LNCaP clone FGC (cell line): ENCODE results near the gene ARL6IP6.
A peak's percentile ranks its signal among the peaks of the same experiment; 100 is the strongest.

Experiments used
- DNase-seq: peaks from one replicate; pipeline ENCODE4 v3.0.0-alpha.2; 2011; ENCODE audit warnings: low read depth
- H3K4me3 ChIP-seq: 2 replicates; pipeline ENCODE4 v1.5.1; 2011; ENCODE audit warnings: mild to moderate bottlenecking, low read depth, low read length, control low read depth
- TF ChIP-seq, protein P1 (sequence below): IDR thresholded peaks from 2 replicates; pipeline ENCODE4 v1.5.1; 2012; ENCODE audit warnings: mild to moderate bottlenecking; ENCODE audit not compliant: control insufficient read depth, insufficient read depth; ENCODE audit errors: extremely low read depth

The ARL6IP6 gene

DNA sequence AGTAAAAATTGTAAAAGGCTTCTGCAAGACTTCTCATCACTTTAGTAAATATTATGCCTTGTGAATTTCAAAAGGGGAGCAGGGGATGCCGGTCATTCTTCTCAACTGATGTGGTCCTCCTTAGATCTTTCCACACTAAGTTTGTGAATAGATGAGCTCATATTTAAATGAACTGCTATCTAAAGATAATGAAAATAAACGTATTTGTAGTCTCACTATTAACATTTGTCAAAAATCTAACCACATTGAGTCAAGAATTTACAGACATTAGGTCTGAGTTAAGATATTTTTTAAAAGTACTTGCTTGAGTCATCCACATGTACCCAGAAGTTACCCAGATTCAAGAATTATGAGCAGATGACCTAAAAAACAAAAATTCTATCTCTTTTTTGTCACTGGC lies 7.7 kb upstream of the ARL6IP6 start:
- H3K4me3 ChIP-seq, result no peak overlapping the region
- DNase-seq, result no peak
- TF ChIP-seq, protein P1, sequence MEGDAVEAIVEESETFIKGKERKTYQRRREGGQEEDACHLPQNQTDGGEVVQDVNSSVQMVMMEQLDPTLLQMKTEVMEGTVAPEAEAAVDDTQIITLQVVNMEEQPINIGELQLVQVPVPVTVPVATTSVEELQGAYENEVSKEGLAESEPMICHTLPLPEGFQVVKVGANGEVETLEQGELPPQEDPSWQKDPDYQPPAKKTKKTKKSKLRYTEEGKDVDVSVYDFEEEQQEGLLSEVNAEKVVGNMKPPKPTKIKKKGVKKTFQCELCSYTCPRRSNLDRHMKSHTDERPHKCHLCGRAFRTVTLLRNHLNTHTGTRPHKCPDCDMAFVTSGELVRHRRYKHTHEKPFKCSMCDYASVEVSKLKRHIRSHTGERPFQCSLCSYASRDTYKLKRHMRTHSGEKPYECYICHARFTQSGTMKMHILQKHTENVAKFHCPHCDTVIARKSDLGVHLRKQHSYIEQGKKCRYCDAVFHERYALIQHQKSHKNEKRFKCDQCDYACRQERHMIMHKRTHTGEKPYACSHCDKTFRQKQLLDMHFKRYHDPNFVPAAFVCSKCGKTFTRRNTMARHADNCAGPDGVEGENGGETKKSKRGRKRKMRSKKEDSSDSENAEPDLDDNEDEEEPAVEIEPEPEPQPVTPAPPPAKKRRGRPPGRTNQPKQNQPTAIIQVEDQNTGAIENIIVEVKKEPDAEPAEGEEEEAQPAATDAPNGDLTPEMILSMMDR, result no peak

DNA sequence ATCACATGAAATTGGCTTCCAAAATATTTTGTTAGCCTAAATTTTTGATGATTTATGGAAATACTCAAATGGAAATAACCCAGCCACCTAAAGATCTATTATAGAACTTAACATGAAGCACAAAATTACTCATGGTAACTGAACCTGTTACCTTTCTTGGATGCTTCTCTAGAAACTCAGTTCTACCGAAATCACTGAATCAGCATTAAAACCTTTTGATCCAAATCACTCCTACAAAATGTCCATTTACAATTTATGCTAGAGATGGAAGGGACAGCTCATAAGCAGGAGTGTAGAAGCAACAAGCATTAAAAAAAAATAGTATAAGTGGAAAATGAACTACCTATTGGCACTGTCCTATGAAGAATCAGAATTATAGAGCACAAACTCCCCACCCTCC lies 3.3 kb upstream of the ARL6IP6 start:
- H3K4me3 ChIP-seq, result no peak overlapping the region
- TF ChIP-seq, protein P1, result no peak
- no peak for DNase-seq

DNA sequence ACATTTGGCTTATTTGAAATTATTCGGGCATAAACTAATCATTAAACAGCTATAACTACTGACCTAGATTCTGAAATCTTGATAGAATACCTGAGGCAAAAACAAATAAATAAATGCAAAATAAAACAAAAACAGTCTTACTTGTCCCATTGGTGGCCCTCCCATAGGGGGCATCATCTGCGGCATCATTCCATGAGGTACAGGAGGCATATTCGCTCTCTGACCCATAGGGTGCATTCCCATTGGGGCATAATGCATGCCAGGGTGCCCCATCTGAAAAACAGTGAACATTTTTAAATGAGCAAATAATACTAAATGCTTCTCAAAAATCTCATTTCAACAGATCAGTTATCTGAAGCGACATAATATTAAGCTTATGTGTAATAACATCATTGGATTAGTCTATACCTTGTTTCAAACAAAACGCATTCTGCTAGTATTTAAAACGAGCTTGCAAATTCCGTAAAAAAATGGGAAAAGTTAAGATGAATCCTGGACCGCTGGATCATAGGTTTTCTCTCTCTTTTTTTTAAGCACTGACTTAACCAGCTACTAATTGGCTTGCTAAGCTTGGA lies 2.5 kb upstream of the ARL6IP6 start:
- TF ChIP-seq, protein P1, result peak; percentile 43
- DNase-seq, result no peak
- H3K4me3 ChIP-seq, result peak overlapping the region; percentile 79

DNA sequence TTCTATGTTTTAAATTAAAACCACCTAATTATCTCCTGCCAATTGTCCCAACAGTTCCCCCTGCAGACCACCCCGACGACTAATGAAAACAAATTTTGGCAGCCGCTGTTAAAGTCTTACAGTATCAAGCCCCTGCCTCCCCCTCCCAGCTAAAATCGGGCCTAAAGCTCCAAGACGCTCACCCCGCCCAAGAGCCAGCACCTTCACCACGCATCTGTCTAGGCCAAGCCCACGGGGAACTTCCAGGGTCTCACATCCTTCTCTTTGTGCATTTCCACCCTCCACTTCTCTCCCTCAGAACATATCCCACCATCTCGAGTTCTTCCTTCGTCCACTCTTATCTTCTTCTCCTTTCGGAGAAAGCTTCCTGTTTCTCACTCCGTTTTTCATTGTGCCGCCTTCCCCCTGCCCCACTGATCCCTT lies 1.6 kb upstream of the ARL6IP6 start:
- H3K4me3 ChIP-seq, result peak overlapping the region; percentile 79
- DNase-seq, result no peak
- TF ChIP-seq, protein P1, result no peak

DNA sequence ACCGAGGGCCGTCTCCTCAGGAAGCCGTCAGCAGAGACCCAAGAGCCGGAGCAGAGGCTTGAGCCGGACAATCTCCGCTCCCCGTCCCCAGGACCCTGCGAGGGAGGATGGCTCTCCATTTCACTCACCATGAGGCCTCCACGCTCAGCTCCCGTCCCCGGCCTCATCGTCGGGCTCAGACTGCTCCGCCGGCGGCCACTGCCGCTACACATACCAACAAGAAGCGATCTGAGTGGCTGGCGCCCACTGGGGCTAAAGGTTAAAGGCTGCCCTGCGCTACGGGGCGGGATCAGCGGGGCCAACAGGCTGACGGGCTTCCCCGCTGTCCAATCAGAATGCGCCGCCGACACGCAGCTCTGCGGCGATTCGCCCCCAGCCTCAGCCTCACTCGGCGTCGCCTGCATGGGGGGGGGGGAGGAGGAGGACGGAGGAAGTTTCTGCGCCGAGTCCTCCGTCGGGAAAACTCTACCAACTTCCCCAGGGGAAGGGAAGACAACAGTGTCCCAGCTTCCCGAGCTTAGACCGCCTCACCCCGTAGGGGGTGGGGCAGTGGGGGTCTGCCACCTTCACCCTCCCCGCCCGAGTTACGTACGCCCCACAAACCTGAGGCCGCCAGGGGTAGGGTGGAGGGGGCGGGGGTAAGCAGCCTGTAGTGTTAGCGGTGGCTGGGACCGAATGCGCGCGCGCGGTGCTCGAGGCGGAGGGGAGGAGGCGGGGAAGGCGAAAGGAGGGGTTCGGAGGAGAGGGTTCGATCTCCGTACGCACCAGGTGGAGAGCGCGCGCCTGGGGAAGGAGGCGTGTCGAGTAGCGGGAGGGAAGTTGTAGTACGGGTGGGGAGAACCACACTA lies 968 bp upstream of the ARL6IP6 start, which contains the start of gene PRPF40A:
TSS of gene PRPF40A (minus strand) at position 234 of the 848 bp plus-strand sequence. CDS start at position 212, 22 bp downstream.
- H3K4me3 ChIP-seq, result peak within 1 kb of the TSS; percentile 79
- TF ChIP-seq, protein P1, result no peak
- DNase-seq, result peak; percentile 93

DNA sequence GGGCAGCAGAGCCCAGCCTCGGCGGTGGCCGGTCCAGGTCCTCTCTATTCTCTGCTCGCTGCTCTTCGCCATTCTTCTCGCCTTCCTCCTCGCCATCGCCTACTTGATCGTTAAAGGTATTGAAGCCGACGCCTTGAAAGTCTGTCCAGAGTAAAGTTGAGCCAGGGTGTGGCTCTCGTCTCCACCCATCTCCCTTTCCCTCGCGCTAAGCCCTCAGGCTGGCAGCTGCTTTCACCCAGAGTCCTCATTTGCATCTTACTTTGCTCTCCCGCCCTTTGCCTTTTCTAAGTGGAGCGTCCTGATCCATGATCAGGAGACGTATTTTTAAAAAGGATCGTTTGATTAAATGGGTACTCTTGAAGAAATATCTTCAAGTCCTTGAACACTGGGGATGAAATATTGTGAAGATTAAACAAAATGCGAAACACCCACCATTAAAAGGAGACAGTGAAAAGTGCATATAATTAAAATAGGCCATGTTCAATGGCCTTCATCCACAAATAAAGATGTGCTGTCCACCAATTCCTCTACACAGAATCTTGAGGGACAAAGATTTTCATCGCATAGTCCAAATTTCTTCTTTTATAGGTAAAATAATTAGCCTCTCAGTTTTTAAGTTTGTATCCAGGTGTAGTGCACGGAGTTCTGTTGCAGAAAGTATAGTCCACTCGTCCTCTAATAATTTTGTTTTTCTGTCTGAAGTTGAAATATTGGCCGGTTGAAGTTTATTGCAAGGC lies 657 bp downstream of the ARL6IP6 start:
- H3K4me3 ChIP-seq, result peak overlapping the region; percentile 79
- TF ChIP-seq, protein P1, result no peak
- no peak for DNase-seq
